K562 (cell line): ENCODE results near the gene OTOP1. TPM values are rescaled to one million over a fixed set of nuclear protein-coding genes. Genes with fewer than 3 reads are reported as not detected.
"Not testable (repeated sequence)": the region's sequence is repeated elsewhere in the genome, so short reads cannot be mapped to it uniquely, and the experiment has no call there.

Source experiments
- ATAC-seq: fragments of 200-7000 bp; cut with Tn5 transposase; 3 replicates; pipeline ENCODE4 v1.9.1; 2020; ENCODE audit warnings: moderate library complexity
- BruUV-seq: library from RNA; stranded (reverse); fragments of 400-500 nt; replicated peaks from 2 replicates; lab custom pipeline; 2021; lab: Mats Ljungman, UMichigan
- CTCF ChIA-PET: fragments of 300-600 bp; formaldehyde crosslinking; extraction: SDS; loops from one replicate; lab custom pipeline; 2021; ENCODE audit warnings: low intra/inter-chr PET ratio; lab: Yijun Ruan, JAX
- POLR2A ChIA-PET: fragments of 300-600, 350-650 bp; sonication (Branson Sonifier 250); formaldehyde crosslinking; extraction: SDS; loops from one replicate; lab custom pipeline; 2021; ENCODE audit warnings: antibody characterized with exemption, inconsistent platforms; lab: Yijun Ruan, JAX
- DNase-seq, 4 experiments: peaks; one replicate each; pipeline versions ENCODE4 v3.0.0 to v3.0.0-alpha.2; 2011 to 2018; ENCODE audit warnings: low spot score in 3 of 4, mixed read lengths in 3 of 4; ENCODE audit errors: extremely low read depth in 1 of 4
- FAIRE-seq: peaks from 2 replicates; lab custom pipeline; 2011; peaks lifted over from hg19 to GRCh38; lab: Jason Lieb, UNC
- H2AFZ ChIP-seq: 2 replicates; pipeline ENCODE4 v1.6.0; 2011; ENCODE audit warnings: low read depth, low read length, control low read depth, inconsistent platforms
- H3K27ac ChIP-seq: fragments of 200-600 bp; 3 replicates; pipeline ENCODE4 v1.8.0; 2011; ENCODE audit warnings: low read depth, mild to moderate bottlenecking, control low read depth, inconsistent platforms, low read length, moderate library complexity, mixed read lengths; ENCODE audit errors: extremely low read depth
- H3K27me3 ChIP-seq, 2 experiments: fragments of 300-600 bp in 1 of 2; 2 replicates in 1 of 2; 3 replicates in 1 of 2; pipeline versions ENCODE4 v1.6.0 to v1.8.0; 2011; ENCODE audit warnings: inconsistent platforms in 2 of 2, low read length in 2 of 2, mild to moderate bottlenecking in 1 of 2, mixed read lengths in 1 of 2, moderate library complexity in 1 of 2; ENCODE audit not compliant: control insufficient read depth in 2 of 2, insufficient read depth in 2 of 2
- H3K36me3 ChIP-seq: fragments of 300-600 bp; 3 replicates; pipeline ENCODE4 v1.8.0; 2011; ENCODE audit warnings: mild to moderate bottlenecking, low read length, inconsistent platforms; ENCODE audit not compliant: control insufficient read depth, insufficient read depth
- H3K4me1 ChIP-seq, 2 experiments: fragments of 200-600 bp in 1 of 2; replicated peaks in 1 of 2; 2 replicates in 1 of 2; 3 replicates in 1 of 2; pipeline versions ENCODE4 v1.5.1 to v1.8.0; 2011; ENCODE audit warnings: inconsistent platforms in 2 of 2, low read length in 2 of 2, mild to moderate bottlenecking in 1 of 2, mixed read lengths in 1 of 2, moderate library complexity in 1 of 2; ENCODE audit not compliant: control insufficient read depth in 2 of 2, insufficient read depth in 2 of 2
- H3K4me2 ChIP-seq: 2 replicates; pipeline ENCODE4 v1.6.1; 2011; ENCODE audit warnings: low read length, control low read depth, inconsistent platforms, mixed read lengths; ENCODE audit not compliant: insufficient read depth
- H3K4me3 ChIP-seq: fragments of 200-600 bp; sonication (generic), shearing (Covaris generic); 2 replicates; pipeline ENCODE4 v1.5.1; 2016; ENCODE audit warnings: control low read depth, inconsistent platforms
- H3K79me2 ChIP-seq: fragments of 200-600 bp; 3 replicates; pipeline ENCODE4 v1.8.0; 2011; ENCODE audit warnings: low read length, inconsistent platforms; ENCODE audit not compliant: control insufficient read depth, insufficient read depth
- H3K9ac ChIP-seq, 2 experiments: 2 replicates each; pipeline versions ENCODE4 v1.6.0 to v1.6.1; 2011; ENCODE audit warnings: low read depth in 2 of 2, low read length in 2 of 2, control low read depth in 1 of 2, inconsistent platforms in 1 of 2, mild to moderate bottlenecking in 1 of 2, mixed read lengths in 1 of 2; ENCODE audit not compliant: insufficient read depth in 1 of 2
- H3K9me1 ChIP-seq: one replicate; pipeline ENCODE4 v1.6.0; 2011; ENCODE audit warnings: inconsistent platforms, mild to moderate bottlenecking, low read length, moderate library complexity; ENCODE audit not compliant: control insufficient read depth, insufficient read depth
- H3K9me3 ChIP-seq: replicated peaks from 2 replicates; pipeline ENCODE4 v1.5.1; 2011; ENCODE audit warnings: low read depth, low read length, inconsistent platforms; ENCODE audit not compliant: control insufficient read depth, insufficient read depth
- H4K20me1 ChIP-seq: replicated peaks from 2 replicates; pipeline ENCODE4 v1.6.1; 2011; ENCODE audit warnings: low read length, inconsistent platforms, mixed read lengths; ENCODE audit not compliant: control insufficient read depth, insufficient read depth
- BCOR ChIP-seq: fragments of 450-650 bp; IDR thresholded peaks from 2 replicates; pipeline ENCODE4 v1.6.1; 2016
- MTF1 ChIP-seq: fragments of 250-450 bp; sonication (Bioruptor Pico); IDR thresholded peaks from 2 replicates; pipeline ENCODE4 v1.9.0; 2021; ENCODE audit warnings: moderate library complexity, mild to moderate bottlenecking, inconsistent platforms, borderline replicate concordance
- ZKSCAN1 ChIP-seq: fragments of 150-350 bp; IDR thresholded peaks from 2 replicates; pipeline ENCODE4 v1.6.1; 2016; ENCODE audit warnings: low read depth, low read length
- ZNF146 ChIP-seq: IDR thresholded peaks from one replicate; pipeline ENCODE4 v1.6.1; 2018; ENCODE audit warnings: missing compliant biosample characterization; ENCODE audit not compliant: unreplicated experiment
- WGBS: fragments of 100-300 bp; shearing (Covaris generic); methylation state at CpG from one replicate; pipeline ENCODE4 v1.1.6; 2016; ENCODE audit warnings: low coverage, mixed read lengths; ENCODE audit not compliant: insufficient coverage; ENCODE audit errors: missing lambda C conversion rate; 5-methylcytosine and 5-hydroxymethylcytosine counted together
- in situ Hi-C: fragments of 300-500 bp; cut with MboI; formaldehyde crosslinking; loops from 4 replicates; pipeline ENCODE4 v1.15.0; 2018; ENCODE audit warnings: inconsistent platforms, mixed read lengths
- intact Hi-C: fragments of 100-400 bp; cut with micrococcal nuclease; formaldehyde crosslinking; loops from 2 replicates; pipeline ENCODE4 v1.14.2; 2022
- polyA plus RNA-seq, 8 experiments: library from polyadenylated mRNA; depleted of rRNA in 4 of 8; stranded (reverse) in 5 of 8; unstranded in 3 of 8; fragments of >200 nt; fragmentation: Nextera tagmentation in 2 of 8; fragmentation: Illumina TruSeq in 1 of 8; extraction: Ambion mirVana in 2 of 8; extraction: Trizol in 1 of 8; gene quantifications; 2 replicates each; pipeline versions ENCODE4 v1.2.1 to v1.2.3, GENCODE V29; 2011 to 2014; ENCODE audit warnings: inconsistent platforms in 1 of 8, missing spikeins in 1 of 8
- total RNA-seq, 7 experiments: library from RNA; depleted of rRNA in 6 of 7; stranded (reverse); fragments of >200 nt in 6 of 7; fragmentation: Illumina TruSeq in 2 of 7; extraction: Trizol in 2 of 7; gene quantifications; 2 replicates each; pipeline versions ENCODE4 v1.2.1 to v1.2.3, GENCODE V29; 2011 to 2021; ENCODE audit warnings: low replicate concordance in 1 of 7

The OTOP1 gene
- total and polyA plus RNA-seq, 9 of the 15 experiments (the other 6 are each of a cell fraction or from before 2014, with no cell fraction given), result not detected

GRCh38 chr4:4257705-4258104 lies 31.0 kb upstream of the OTOP1 start:
- H4K20me1 ChIP-seq, in situ Hi-C loops, CTCF ChIA-PET, H3K9me3 ChIP-seq, H3K4me2 ChIP-seq, H3K9me1 ChIP-seq, H3K9ac ChIP-seq, H3K4me1 ChIP-seq, DNase-seq, H3K36me3 ChIP-seq, H3K4me3 ChIP-seq, H3K27ac ChIP-seq, FAIRE-seq, POLR2A ChIA-PET, BruUV-seq, H3K79me2 ChIP-seq, H2AFZ ChIP-seq, ATAC-seq: not testable (repeated sequence)
- TF ChIP-seq BCOR (peak; percentile 53; the same call in 1 of the 2 replicates), ZNF146 (CRISPR knock-in tag) (peak; percentile 80)
- intact Hi-C loops, result loop anchor here (10.0 kb wide), 1 partner anchor 177 kb away; no protein-coding TSS in a partner anchor
- peaks cover 22 to 33% of the 10 kb centered on the region in 2 experiments for H3K27me3 ChIP-seq
- 0% methylated on average over 3 of the region's 3 CpGs for WGBS

GRCh38 chr4:4256799-4257198 lies 30.1 kb upstream of the OTOP1 start:
- Histone ChIP-seq H3K4me3 (no peak overlapping the region), H3K27ac (no peak overlapping the region), H3K9ac (no peak overlapping the region), H2AFZ (no peak overlapping the region), H3K4me1 (no peaks in the 10 kb centered on the region; a peak in 1 of 5 replicates), H3K9me1 (no peaks in the 10 kb centered on the region), H3K9me3 (no peaks in the 10 kb centered on the region), H4K20me1 (no peaks in the 10 kb centered on the region), H3K36me3 (no peaks in the 10 kb centered on the region), H3K27me3 (peaks cover 22 to 33% of the 10 kb centered on the region in 2 experiments), H3K4me2 (no peak overlapping the region), H3K79me2 (no peaks in the 10 kb centered on the region)
- POLR2A ChIA-PET, result interaction anchor here (0.9 kb wide), 1 partner anchor 10 kb away, joined by 3 read pairs; no protein-coding TSS in a partner anchor
- DNase-seq, result no peak
- WGBS, result 38% methylated on average over 10 of the region's 10 CpGs
- CTCF ChIA-PET, result no interaction called here
- in situ Hi-C loops (no loop called here), intact Hi-C loops (loop anchor here (10.0 kb wide), 1 partner anchor 178 kb away; no protein-coding TSS in a partner anchor)
- TF ChIP-seq ZKSCAN1 (peak; percentile 27; the same call in 1 of the 2 replicates), MTF1 (CRISPR knock-in tag) (no peak)
- ATAC-seq, result peak; percentile 52
- no peak for FAIRE-seq
- BruUV-seq, result no TSS peak
